Cerebellar cortex (tissue), 1 donor: ENCODE results near the gene EIF1B.

Experiments used
- DNase-seq: peaks from one replicate; pipeline ENCODE4 v3.0.0-alpha.2; 2015; ENCODE audit warnings: low spot score

EIF1B gene

GRCh38 chr3:40308725-40309417, 636 bp upstream of the EIF1B start:
- peak; percentile 36 for DNase-seq

- peak; percentile 57 for DNase-seq
Observed at GRCh38 chr3:40309925-40310695, 603 bp downstream of the EIF1B start.

- DNase-seq: peak; percentile 36
Observed at GRCh38 chr3:40310705-40311104, 1.2 kb downstream of the EIF1B start.

- DNase-seq: peak; percentile 1
Observed at GRCh38 chr3:40312661-40313226, 3.2 kb downstream of the EIF1B start.

- DNase-seq: peak; percentile 20
Observed at GRCh38 chr3:40313975-40314860, 4.7 kb downstream of the EIF1B start.

- DNase-seq: peak; percentile 83
Observed at GRCh38 chr3:40317061-40317855, 7.8 kb downstream of the EIF1B start.

GRCh38 chr3:40321818-40322217, 12.3 kb downstream of the EIF1B start:
- DNase-seq: no peak

GRCh38 chr3:40323946-40324345, 14.4 kb downstream of the EIF1B start:
- DNase-seq: no peak

GRCh38 chr3:40324621-40325020, 15.1 kb downstream of the EIF1B start:
- no peak for DNase-seq

GRCh38 chr3:40325465-40325864, 16.0 kb downstream of the EIF1B start:
- no peak for DNase-seq

- no peak for DNase-seq
Observed at GRCh38 chr3:40328374-40328773, 18.9 kb downstream of the EIF1B start.

- DNase-seq: no peak
Observed at GRCh38 chr3:40329071-40329470, 19.6 kb downstream of the EIF1B start.

- DNase-seq: no peak
Observed at GRCh38 chr3:40332684-40333083, 23.2 kb downstream of the EIF1B start.

- DNase-seq: peak; percentile 2
Observed at GRCh38 chr3:40333416-40333815, 23.9 kb downstream of the EIF1B start.

- no peak for DNase-seq
Observed at GRCh38 chr3:40333852-40334251, 24.3 kb downstream of the EIF1B start.

- no peak for DNase-seq
Observed at GRCh38 chr3:40336101-40336500, 26.6 kb downstream of the EIF1B start.

GRCh38 chr3:40336511-40337135, 27.1 kb downstream of the EIF1B start:
- DNase-seq: no peak

GRCh38 chr3:40337136-40338108, 27.9 kb downstream of the EIF1B start:
- DNase-seq: no peak

- DNase-seq: no peak
Observed at GRCh38 chr3:40339871-40340270, 30.4 kb downstream of the EIF1B start.
